ENCODE measurements around the gene TNFRSF13B. TPM values are rescaled to one million over a fixed set of nuclear protein-coding genes. Genes with fewer than 3 reads are reported as not detected.

TNFRSF13B gene
- total and polyA plus RNA-seq, 10 of the 15 experiments (the other 5 are each of a cell fraction or from before 2014, with no cell fraction given) = 15.5 to 231 (median 119) TPM

- no peak overlapping the region for H2AFZ ChIP-seq (ENCODE audit: control insufficient read depth, low read depth, low read length)
- no peaks in the 10 kb centered on the region for H4K20me1 ChIP-seq (ENCODE audit: control insufficient read depth, insufficient read depth)
- DNase-seq (ENCODE audit: low read depth, low spot score) (no peak), ATAC-seq (no peak), FAIRE-seq (no peak)
- POLR2A ChIA-PET = no interaction called here
- no peaks in the 10 kb centered on the region for H3K79me2 ChIP-seq (ENCODE audit: control insufficient read depth, insufficient read depth, low read length)
- no peak overlapping the region for H3K4me3 ChIP-seq
- no peaks in the 10 kb centered on the region for H3K9me3 ChIP-seq (replicated peaks; ENCODE audit: control insufficient read depth, insufficient read depth, low read length)
- H3K4me2 ChIP-seq (ENCODE audit: control insufficient read depth, insufficient read depth) = no peak overlapping the region
- RAD21 ChIA-PET (ENCODE audit: unreplicated experiment) = no interaction called here
- SMC1A ChIA-PET (ENCODE audit: uncharacterized antibody, unreplicated experiment) = no interaction called here
- H3K27ac ChIP-seq (ENCODE audit: control insufficient read depth, insufficient read depth) = no peak overlapping the region
- CTCF ChIA-PET = interaction anchor here (2.0 kb wide), 1 partner anchor 36 kb away, joined by 6 read pairs; no protein-coding TSS in a partner anchor
- H3K36me3 ChIP-seq (ENCODE audit: control insufficient read depth in 2 of 2, insufficient read depth in 2 of 2, low read length in 1 of 2) = no peaks in the 10 kb centered on the region
- 63% methylated on average over 8 of the region's 8 CpGs for WGBS (ENCODE audit: insufficient coverage, insufficient replicate concordance, low lambda C conversion rate, missing lambda C conversion rate)
- in situ Hi-C loops (cut with MboI) (no loop called here), intact Hi-C loops (cut with micrococcal nuclease; ENCODE audit: unreplicated experiment) (no loop called here)
- H3K9ac ChIP-seq (ENCODE audit: control insufficient read depth, insufficient read depth, low read length) = no peak overlapping the region
- BruUV-seq (replicated peaks) = no TSS peak
- peaks cover 10% of the 10 kb centered on the region for H3K4me1 ChIP-seq (ENCODE audit: control insufficient read depth, insufficient read depth, low read length)
- H3K27me3 ChIP-seq (replicated peaks in 1 of 2; ENCODE audit: control insufficient read depth in 2 of 2, insufficient read depth in 2 of 2, low read length in 1 of 2) = no peaks in the 10 kb centered on the region; a peak in 1 of 4 replicates
- TF ChIP-seq CBX5 (IDR thresholded peaks at IDR 0.05; ENCODE audit: low read depth) (no peak), IRF3 (IDR thresholded peaks at IDR 0.05) (no peak), FOXK2 (IDR thresholded peaks at IDR 0.05) (no peak), NFIC (IDR thresholded peaks at IDR 0.05; ENCODE audit: low read depth, low read length) (no peak), REST (IDR thresholded peaks at IDR 0.05; ENCODE audit: low read depth, low read length) (no peak), BCLAF1 (IDR thresholded peaks at IDR 0.05) (no peak), MXI1 (IDR thresholded peaks at IDR 0.05; ENCODE audit: low read depth, low read length) (no peak), ZNF274 (IDR thresholded peaks at IDR 0.05; ENCODE audit: insufficient read depth, insufficient read length) (no peak), POU2F2 (IDR thresholded peaks at IDR 0.05; ENCODE audit: borderline replicate concordance, low read depth, low read length) (no peak)
Observed at GRCh38 chr17:17017343-17018014, 45.6 kb upstream of the TNFRSF13B start.
